ENCODE measurements around the gene CYP2J2. TPM values are rescaled to one million over a fixed set of nuclear protein-coding genes. Genes with fewer than 3 reads are reported as not detected.

The CYP2J2 gene
- total RNA-seq, 1 experiment from 2014 or later: 1.1 TPM

DNA sequence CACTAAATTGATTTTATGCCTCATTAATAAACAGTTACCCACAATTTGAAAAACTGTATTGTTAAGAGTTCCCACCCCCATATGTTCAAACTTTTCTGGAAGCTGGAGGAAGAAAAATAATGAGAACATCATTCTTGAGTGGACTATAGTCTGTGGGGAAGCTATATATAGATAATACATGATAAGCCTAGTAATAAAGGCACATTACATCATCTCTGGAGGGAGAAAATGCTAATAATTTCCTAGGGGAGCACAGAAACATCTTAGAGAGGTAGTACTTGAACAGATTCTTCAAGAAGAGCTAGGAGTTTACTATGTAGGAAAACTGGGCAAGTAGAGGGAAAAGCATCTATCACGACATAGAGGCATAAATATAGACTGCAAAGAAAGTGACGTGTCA, 19.6 kb downstream of the CYP2J2 start:
- H4K20me1 ChIP-seq (ENCODE audit: insufficient read depth): no peaks in the 10 kb centered on the region
- ChIA-PET POLR2A (no interaction called here), CTCF (no interaction called here), RAD21 (ENCODE audit: low non-redundant PET in 1 of 2, low total read pairs in 2 of 2, uncharacterized antibody in 2 of 2, unreplicated experiment in 2 of 2) (no interaction called here)
- H3K27ac ChIP-seq (ENCODE audit: low read depth, low read length): no peak overlapping the region
- H3K79me2 ChIP-seq (ENCODE audit: insufficient read depth, low read length): no peaks in the 10 kb centered on the region
- no peaks in the 10 kb centered on the region for H3K9me3 ChIP-seq (ENCODE audit: control insufficient read depth in 1 of 2, insufficient read depth in 1 of 2, low read depth in 1 of 2, low read length in 2 of 2)
- H3K9me2 ChIP-seq (ENCODE audit: insufficient read depth): no peaks in the 10 kb centered on the region
- TF ChIP-seq SP1 (IDR thresholded peaks at IDR 0.05; ENCODE audit: low read depth) (no peak), SRF (IDR thresholded peaks at IDR 0.05; ENCODE audit: low read depth) (no peak), POLR2AphosphoS5 (IDR thresholded peaks at IDR 0.05; ENCODE audit: low read depth, low read length) (no peak), ZFX (IDR thresholded peaks at IDR 0.05) (no peak), RAD21 (IDR thresholded peaks at IDR 0.05; ENCODE audit: low read depth) (no peak), ELF1 (IDR thresholded peaks at IDR 0.05; ENCODE audit: borderline replicate concordance, low read depth) (no peak), EZH2phosphoT487 (IDR thresholded peaks at IDR 0.05; ENCODE audit: borderline replicate concordance) (no peak), YY1 (IDR thresholded peaks at IDR 0.05; ENCODE audit: extremely low read depth, insufficient replicate concordance, low read depth, low read length) (no peak), EGR1 (IDR thresholded peaks at IDR 0.05; ENCODE audit: low read depth) (no peak), TCF7L2 (IDR thresholded peaks at IDR 0.05; ENCODE audit: borderline replicate concordance, extremely low read depth, insufficient read depth, insufficient read length) (no peak), SIN3A (IDR thresholded peaks at IDR 0.05; ENCODE audit: low read depth) (no peak), EZH2 (IDR thresholded peaks at IDR 0.05) (no peak), CEBPB (IDR thresholded peaks at IDR 0.05; ENCODE audit: low read depth) (no peak)
- TF ChIP-seq, protein P1, sequence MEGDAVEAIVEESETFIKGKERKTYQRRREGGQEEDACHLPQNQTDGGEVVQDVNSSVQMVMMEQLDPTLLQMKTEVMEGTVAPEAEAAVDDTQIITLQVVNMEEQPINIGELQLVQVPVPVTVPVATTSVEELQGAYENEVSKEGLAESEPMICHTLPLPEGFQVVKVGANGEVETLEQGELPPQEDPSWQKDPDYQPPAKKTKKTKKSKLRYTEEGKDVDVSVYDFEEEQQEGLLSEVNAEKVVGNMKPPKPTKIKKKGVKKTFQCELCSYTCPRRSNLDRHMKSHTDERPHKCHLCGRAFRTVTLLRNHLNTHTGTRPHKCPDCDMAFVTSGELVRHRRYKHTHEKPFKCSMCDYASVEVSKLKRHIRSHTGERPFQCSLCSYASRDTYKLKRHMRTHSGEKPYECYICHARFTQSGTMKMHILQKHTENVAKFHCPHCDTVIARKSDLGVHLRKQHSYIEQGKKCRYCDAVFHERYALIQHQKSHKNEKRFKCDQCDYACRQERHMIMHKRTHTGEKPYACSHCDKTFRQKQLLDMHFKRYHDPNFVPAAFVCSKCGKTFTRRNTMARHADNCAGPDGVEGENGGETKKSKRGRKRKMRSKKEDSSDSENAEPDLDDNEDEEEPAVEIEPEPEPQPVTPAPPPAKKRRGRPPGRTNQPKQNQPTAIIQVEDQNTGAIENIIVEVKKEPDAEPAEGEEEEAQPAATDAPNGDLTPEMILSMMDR (IDR thresholded peaks at IDR 0.05 in 2 of 3, conservative IDR thresholded peaks at IDR 0.05 in 1 of 3; ENCODE audit: borderline replicate concordance in 1 of 3, insufficient read depth in 1 of 3, low read depth in 2 of 3, low read length in 2 of 3): no peak
- TF ChIP-seq, protein P2, sequence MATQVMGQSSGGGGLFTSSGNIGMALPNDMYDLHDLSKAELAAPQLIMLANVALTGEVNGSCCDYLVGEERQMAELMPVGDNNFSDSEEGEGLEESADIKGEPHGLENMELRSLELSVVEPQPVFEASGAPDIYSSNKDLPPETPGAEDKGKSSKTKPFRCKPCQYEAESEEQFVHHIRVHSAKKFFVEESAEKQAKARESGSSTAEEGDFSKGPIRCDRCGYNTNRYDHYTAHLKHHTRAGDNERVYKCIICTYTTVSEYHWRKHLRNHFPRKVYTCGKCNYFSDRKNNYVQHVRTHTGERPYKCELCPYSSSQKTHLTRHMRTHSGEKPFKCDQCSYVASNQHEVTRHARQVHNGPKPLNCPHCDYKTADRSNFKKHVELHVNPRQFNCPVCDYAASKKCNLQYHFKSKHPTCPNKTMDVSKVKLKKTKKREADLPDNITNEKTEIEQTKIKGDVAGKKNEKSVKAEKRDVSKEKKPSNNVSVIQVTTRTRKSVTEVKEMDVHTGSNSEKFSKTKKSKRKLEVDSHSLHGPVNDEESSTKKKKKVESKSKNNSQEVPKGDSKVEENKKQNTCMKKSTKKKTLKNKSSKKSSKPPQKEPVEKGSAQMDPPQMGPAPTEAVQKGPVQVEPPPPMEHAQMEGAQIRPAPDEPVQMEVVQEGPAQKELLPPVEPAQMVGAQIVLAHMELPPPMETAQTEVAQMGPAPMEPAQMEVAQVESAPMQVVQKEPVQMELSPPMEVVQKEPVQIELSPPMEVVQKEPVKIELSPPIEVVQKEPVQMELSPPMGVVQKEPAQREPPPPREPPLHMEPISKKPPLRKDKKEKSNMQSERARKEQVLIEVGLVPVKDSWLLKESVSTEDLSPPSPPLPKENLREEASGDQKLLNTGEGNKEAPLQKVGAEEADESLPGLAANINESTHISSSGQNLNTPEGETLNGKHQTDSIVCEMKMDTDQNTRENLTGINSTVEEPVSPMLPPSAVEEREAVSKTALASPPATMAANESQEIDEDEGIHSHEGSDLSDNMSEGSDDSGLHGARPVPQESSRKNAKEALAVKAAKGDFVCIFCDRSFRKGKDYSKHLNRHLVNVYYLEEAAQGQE (IDR thresholded peaks at IDR 0.05; ENCODE audit: low read depth): no peak
- TF ChIP-seq, protein P3, sequence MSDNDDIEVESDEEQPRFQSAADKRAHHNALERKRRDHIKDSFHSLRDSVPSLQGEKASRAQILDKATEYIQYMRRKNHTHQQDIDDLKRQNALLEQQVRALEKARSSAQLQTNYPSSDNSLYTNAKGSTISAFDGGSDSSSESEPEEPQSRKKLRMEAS (IDR thresholded peaks at IDR 0.05): no peak
- TF ChIP-seq, protein P4, sequence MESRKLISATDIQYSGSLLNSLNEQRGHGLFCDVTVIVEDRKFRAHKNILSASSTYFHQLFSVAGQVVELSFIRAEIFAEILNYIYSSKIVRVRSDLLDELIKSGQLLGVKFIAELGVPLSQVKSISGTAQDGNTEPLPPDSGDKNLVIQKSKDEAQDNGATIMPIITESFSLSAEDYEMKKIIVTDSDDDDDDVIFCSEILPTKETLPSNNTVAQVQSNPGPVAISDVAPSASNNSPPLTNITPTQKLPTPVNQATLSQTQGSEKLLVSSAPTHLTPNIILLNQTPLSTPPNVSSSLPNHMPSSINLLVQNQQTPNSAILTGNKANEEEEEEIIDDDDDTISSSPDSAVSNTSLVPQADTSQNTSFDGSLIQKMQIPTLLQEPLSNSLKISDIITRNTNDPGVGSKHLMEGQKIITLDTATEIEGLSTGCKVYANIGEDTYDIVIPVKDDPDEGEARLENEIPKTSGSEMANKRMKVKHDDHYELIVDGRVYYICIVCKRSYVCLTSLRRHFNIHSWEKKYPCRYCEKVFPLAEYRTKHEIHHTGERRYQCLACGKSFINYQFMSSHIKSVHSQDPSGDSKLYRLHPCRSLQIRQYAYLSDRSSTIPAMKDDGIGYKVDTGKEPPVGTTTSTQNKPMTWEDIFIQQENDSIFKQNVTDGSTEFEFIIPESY (IDR thresholded peaks at IDR 0.05; ENCODE audit: extremely low read depth, insufficient replicate concordance, low read length): no peak
- no peak overlapping the region for H3K4me2 ChIP-seq (ENCODE audit: low read length)
- no peak overlapping the region for H2AFZ ChIP-seq (ENCODE audit: low read depth, low read length, poor library complexity, severe bottlenecking)
- H3K36me3 ChIP-seq (ENCODE audit: control insufficient read depth in 1 of 2, insufficient read depth in 2 of 2, low read length in 2 of 2): no peaks in the 10 kb centered on the region
- intact Hi-C loops (cut with micrococcal nuclease): no loop called here
- no peaks in the 10 kb centered on the region for H3K27me3 ChIP-seq (ENCODE audit: insufficient read depth, low read length)
- no peak overlapping the region for H3K9ac ChIP-seq (ENCODE audit: low read length)
- ATAC-seq (no peak), DNase-seq (ENCODE audit: low read depth, low spot score) (no peak)
- BruUV-seq (replicated peaks): no TSS peak
- H3K4me1 ChIP-seq (ENCODE audit: control insufficient read depth in 1 of 2, insufficient read depth in 2 of 2, low read length in 2 of 2): no peaks in the 10 kb centered on the region
- no peak overlapping the region for H3K4me3 ChIP-seq (replicated peaks in 1 of 2; ENCODE audit: low read depth in 1 of 2, low read length in 2 of 2)
